ENCODE results near the gene FBXL4.
A peak's percentile ranks its signal among the peaks of the same experiment; 100 is the strongest.

FBXL4 gene

DNA sequence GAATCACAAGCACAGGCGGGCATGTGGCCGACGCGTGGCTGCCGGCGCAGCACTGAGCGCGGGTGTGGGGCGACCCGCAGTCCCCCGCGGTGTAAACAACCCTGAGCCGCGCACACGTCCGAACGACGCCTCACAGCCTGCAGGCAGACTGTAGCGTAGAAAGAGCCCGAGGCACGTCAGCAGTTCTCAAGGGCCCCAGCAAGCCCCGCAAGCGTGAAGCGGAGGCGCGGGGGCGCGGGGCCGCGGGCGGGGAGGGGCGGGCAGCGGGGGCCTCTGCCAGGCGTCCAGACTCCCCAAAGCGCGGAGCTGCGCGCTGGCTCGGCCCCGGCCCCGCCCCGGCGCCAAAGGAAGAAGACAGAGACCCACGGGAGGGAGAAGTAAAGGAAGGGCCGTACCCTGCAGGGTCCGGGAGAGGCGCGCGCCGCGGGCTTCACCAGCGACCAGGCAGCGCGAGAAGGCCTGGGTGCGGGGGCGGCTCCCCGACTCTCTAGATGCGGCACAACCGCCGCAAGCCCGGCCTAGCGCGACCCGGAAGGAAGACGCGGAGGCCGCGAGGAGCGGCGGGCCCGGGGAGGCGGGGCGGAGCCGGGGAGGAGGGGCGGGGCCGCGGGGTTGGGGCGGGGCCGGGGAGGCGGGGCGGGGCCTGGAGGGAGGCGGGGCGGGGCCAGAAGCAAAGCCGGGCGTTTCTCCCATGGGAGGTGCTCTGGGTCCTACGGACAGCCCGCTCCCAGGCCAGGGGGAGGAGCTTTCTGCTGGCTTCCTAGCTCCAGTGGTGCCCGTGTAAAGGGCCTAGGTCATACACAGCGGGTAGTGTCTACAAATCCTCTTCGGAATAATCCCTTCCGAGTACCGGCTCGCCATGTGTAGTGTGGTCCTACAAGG lies at the start of gene FBXL4:
Gene FBXL4 (minus strand): TSS at position 536 of the 882 bp plus-strand sequence. CDS start 20,958 bp downstream, outside the sequence.
- DNase-seq: peak; percentile 84 to 92

DNA sequence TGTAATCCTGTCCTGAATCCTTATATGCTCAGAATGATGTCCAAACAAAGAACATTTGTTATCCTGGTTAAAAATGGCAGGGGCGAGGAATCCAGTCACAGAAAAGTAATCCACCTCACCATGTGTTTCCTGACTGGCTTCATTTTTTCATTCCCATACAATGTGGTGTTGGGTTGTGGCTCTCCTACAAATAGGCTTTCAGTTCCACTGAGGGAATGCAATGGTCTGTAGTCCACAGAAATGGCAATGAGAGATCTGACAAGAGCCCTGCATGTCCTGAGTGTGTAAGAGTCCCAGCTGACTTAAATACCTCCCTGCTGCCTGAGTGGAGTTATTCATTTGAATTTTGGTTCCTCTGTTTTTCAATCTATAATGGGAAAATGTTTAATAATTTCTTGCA lies 47.4 kb upstream of the FBXL4 start:
- no peak for DNase-seq

DNA sequence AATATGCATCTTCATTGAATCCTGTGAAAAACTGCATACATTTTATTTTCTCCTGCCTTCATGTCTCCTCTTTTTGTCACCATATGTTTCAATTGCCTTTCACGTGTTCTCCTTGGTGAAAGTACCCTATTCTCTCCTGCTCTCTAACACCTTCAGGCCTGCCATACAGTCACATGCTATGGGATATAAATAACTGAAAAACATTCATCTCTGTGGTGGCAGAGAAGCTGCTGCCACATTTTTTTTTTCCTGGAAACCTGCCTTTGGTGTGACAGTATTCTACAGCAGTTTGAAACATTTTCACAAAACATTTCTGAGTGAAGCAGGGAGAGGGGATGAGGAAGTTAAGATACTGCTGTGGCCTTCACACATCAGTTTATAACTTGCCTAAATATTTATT lies 44.8 kb upstream of the FBXL4 start:
- no peak for DNase-seq

DNA sequence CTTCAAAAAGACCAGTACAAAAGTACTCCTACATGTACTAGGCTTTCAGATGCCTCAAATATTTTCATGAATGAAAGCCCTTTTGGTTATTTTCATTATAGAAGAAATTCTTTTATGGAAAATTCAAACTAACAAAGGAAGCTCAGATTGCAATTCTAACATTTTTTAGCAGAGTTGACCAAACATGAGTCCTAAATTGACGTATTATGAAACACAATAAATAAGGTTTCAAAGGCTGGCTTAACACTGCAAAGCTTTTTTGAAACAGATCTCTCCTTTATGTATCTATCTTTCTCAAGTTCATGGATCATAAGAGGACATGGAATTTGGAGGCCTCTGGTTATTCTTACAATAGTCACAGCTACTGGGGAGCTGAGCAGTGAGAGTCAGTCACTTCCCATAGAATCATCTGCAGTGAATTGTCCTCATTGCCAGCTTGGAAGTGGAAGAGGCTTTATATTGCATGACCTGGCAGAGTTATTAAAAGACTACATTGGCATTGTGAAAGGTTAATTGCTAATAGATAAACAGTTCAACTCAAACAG lies 38.4 kb upstream of the FBXL4 start:
- DNase-seq: no peak

DNA sequence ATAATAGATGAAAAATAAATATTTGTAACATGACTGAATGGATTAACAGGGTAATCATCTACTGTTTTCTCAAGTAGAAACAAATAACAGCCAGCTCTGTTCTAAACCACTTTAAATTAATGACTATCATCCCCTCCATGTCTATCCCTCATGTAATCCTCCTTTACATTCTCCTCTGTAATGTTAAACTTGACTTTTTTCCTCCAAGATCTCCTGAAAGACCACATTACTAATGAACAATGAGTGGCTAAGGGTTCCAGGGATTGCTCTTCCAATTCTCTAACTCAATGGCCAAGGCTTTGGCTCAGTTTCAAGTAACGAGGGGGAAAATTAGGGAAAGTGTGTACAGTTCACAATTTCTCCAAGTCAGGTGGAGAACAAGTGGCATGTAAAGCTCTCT lies 37.6 kb upstream of the FBXL4 start:
- DNase-seq: no peak

DNA sequence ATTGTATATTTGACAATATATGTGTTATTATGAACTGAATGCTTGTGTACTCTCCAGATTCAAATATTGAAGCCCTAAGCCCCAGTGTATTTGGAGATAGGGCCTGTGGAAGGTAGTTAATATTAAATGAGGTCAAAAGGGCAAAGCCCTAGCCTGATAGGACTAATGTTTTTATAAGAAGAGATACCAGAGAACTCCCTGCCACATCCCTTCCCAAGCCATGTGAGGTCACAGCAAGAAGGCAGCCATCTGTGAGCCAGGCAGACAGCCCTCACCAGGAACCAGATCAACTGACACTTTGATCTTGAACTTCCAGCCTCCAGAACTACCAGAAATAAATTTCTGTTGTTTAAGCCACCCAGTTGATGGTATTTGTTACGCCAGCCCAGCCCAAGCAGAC lies 36.4 kb upstream of the FBXL4 start:
- DNase-seq: no peak

DNA sequence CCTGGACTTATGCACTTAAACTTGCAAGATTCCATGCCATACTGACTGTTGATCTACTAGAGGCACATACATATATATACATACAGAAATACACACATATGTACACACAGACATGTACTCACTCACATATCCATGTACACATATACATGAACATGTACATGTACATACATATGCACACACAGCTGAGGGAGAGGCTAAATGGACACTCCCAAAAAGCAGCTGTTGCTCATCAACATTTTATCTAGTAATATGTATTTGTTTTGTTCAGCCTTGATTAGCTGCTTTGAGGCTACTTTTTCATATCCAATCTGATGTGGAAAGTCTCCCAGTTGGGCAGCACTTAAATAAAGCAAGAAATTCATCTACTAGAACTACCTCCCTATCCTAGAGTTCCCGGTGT lies 33.7 kb upstream of the FBXL4 start:
- DNase-seq: no peak

DNA sequence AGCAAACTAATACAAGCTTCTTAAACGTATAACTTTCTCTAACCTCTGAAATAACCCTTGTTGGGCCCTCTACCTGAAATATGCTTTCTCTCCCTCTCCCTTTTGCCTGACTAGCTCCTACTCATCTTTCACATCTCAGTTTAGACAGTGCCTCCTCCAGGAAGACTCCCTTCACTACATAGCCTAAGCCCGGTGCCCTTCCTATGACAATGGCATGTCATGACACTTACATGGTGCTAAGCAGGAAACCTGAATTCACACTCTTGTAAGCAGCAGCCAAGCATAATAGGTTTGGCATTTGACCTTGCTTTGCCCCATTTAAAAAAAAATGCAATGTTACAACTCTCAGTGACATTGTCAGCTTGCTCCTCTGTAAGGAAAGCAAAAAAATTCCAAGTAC lies 33.1 kb upstream of the FBXL4 start:
- no peak for DNase-seq

DNA sequence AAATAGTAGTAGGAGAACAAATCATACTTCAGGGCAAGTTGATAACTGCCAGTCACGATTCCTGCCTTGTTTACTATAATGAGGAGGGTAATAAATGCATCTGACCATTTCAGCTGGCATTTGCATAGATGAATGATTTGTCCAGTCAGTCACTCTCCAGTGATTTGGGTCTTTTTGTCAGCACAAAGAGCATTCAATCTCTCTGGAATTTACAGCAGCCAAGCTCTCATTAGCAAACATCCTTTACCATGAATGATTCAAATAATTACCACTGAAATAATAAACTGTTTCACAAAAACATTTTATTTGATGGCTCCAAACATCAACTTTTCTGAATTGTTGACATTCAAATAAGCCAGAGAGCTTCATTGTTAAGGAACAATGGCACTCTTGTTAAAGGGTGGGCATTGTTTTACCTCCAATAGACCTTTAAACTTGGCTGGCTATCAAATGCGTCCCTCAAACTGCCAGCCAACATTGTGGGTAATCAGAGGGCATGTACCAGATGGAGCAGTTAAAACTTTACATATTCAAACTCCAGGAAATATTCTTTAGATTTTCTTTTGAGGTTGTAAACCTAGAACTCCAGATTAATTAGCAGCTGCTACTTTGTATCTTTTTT lies 30.0 kb upstream of the FBXL4 start:
- no peak for DNase-seq

DNA sequence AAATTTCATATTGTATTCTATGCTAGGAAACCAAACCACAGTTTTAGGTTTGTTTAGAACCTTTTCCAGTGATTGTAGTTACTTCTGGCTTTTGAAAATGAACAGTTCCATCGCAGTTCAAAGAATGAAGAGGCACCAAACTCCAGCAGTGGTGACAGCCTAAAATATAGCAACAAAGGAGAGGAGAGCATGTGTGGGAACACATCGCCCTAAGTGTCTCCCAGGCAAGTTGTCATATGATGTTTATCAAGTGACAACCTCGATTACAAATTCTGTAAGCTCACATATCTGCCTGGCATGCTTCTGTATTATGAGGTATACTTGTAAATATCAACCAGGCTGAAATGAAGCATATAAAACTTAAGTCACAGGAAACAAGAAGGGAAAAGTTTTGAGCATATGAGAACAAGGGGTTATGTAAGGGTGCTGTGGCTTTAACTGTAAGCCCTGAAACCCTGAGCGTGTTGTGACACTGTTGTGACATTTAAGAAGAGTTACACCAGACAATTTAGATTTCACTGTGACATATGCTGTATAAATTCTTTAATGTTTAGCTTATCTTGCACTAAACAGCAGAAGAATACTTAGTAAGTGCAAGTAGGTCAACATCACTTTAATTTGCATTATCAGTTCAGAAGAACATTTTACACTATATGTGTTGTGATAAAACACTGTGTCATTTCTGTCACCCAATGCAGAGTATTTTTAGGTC lies 29.1 kb upstream of the FBXL4 start:
- no peak for DNase-seq

DNA sequence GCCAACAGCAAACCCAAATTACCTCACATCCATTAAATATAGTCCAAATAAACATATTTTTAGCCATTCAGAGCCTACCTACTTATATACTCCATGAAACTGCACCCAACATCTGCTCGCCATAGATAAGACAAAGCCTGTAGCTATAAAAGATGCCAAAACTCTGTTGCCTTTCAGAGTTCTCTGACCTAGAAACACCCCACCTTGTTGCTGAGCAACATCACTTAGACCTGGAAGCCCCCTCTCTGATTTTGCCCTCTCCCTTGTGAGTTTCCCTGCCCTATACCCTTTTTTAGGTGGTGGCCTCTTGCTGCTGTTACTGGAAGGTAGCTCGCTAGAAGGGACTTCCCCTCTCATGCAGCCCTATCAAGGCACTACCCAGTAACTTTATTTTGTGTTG lies 27.7 kb upstream of the FBXL4 start:
- no peak for DNase-seq

DNA sequence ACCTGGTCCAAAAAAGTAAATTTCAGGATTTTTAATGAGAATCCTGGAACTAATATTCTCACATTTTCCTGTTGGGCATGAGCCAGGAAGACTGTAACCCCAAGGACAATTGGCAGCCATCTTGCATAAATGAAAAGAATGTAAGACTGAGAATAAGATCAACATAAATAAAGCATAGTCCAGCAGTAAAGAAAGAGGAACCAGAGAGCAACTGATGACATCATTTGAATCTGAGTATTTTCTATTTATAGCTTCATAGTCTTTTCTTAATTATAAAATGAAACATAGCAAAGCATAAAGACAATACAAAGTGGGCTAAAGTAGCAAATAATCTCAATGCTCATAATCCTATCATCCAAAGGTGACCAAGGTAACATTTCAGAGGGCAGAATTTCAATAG lies 26.6 kb upstream of the FBXL4 start:
- DNase-seq: no peak

DNA sequence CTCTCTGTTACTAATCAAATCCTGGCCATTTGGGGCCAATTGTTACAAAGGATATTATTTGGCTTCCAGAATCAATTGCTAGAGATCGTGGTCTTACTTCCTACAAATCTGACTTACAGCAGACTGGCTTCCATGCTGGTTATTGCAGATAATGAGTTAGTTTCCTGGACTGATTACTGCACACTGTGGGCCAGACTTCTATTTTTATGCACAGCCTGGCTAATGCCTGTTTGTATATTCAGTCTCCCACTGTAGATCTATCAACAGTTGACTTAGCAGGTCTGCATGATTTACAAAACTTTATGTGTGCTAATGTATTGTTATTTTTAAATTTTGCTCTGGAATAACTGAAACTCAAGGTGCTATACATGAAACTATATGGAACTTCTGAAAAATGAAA lies 25.8 kb upstream of the FBXL4 start:
- DNase-seq: no peak

DNA sequence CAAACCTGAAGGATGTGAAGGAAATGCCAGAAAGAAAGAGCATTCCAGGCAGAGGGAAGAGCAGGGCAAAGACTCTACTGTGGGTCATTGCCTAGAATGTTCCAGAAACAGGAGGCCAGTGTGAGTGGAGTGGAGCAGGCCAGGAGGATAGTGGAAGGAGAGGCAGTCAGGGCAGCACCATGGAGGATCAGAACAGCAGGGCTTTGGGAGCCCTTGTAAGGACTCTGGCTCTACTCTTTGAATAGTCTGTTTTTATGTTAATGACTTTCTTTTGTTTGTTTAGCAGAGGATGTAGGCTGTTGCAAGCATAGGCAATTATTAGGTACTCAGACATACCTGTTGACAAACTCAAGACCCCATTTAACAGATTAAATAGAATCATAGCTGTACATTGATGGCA lies 23.6 kb upstream of the FBXL4 start:
- DNase-seq: no peak

DNA sequence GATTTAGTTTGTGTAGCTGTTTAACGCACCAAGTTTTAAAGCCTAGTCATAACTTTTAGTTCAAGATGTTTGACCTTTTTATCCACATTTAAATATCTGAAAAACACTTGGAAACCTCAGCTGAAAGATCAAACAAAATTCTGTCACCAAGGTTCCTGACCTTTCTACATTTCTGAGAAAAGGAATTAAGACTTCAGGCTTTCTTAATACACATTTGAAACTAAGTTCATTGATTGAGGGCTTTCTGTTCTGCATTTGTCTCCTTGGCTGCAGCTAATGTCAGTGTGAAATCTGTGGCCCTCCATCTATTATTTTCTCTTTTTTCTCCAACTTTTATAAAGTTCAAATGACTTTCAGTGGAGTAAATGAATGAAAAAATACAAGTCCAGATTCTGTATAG lies 22.7 kb upstream of the FBXL4 start:
- DNase-seq: no peak

DNA sequence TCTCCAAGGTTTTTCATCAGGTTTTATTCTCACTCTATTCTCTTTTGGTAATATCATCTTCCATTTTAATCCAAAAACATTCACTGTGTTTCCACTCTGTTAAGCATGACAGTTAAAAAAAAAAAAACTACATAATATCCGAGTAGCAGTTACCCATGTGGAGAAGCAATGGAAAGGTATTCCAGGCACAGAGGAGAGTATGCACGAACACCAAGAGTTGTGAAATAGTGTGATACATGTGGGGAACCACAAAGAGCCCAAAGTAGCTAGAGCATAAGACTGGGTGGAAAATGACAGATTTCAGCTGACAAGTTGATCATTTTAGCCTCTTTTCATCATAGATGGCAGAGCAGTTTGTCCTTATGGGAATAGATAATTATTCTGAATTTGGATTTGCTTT lies 19.9 kb upstream of the FBXL4 start:
- no peak for DNase-seq

DNA sequence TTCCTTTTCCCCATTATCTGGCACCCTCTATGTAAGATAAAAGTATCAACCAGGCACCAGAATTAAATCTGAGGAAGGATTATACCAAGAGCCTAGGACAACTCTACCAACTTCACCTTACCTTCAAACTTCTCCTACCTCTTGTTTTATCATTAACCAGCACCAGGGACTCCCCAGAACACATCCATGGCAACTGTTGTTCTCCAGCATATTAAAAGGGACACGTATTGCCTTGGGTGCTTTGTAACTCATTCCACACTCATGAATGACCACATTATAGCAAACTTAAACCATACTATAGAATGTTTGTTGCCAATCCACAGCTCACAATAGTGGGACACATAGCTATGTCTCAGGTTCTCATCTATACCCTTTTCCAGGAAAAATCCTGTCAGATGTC lies 11.9 kb upstream of the FBXL4 start:
- no peak for DNase-seq

DNA sequence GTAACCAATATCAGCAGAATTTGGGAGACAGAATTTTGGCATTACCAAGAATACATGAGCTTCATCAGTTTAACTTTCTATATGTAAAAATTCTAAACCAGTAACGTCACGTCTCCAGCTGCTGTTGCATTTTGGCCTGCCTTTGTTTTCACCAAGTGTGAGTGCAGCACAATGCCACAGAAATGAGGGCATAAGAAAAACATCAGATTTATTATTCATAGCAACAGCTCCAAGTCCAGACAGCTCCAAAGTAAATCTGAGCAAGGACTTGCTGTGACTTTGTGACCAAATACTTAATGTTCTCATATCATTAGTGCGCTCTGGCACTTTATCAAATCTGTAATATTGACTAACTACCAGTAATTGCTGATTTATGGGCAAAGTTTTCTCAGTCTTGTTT lies 11.0 kb upstream of the FBXL4 start:
- no peak for DNase-seq

DNA sequence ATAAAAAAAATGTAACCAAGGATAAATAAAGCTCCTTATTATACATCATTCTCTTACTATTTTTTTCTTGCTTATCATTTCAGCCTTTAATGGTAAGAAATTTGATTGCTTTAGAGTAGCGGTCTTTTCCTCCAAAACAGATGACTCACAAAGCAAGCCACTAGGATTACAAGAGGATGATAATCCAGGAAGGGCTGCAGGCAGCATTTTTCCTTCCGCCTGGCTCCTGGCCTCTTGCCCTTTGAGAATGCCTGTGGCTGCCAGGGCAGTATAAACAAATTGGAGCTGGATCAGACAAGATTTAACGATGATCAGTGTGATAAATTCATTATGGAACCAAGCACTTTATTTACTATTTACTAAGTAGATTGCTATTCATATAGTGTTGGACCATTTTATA lies 9.7 kb upstream of the FBXL4 start:
- no peak for DNase-seq

DNA sequence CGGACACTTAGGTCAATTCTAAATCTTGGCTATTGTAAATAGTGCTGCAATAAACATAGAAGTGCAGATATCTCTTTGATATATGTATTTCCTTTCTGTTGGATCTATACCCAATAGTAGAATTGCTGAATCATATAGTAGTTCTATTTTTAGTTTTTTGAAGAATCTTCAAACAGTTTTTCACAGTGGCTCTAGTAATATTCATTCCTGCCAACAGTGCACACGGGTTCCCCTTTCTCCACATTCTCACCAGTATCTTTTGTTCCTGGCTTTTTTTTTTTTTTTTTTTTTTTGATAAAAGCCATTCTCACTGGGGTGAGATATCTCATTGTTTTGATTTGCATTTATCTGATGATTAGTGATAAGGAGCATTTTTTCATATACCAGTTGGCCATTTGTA lies 1.8 kb upstream of the FBXL4 start:
- no peak for DNase-seq

DNA sequence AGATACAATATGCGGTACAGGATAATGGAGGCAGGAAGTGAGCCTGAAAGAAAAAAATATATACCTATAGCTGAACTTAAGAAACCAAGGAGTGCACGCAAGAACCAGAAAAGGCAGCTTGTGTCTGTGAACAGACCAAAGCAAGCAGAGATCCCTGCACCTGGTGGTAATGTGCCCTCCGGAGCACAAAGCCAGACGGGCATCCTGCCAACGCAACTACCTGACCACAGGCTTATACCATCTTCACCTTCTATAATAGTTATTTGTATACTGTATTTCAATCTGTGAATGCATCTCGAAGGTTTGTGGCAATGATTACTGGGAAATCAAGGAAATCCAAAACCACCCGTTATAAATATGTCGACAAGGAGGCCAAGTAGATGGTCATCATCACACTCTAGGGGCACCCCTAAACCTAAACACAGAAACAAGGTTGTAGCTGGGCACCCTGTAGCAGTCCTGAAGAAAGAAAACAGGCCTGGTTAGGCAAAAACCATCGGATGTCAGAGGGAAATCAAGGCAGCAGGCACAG lies 801 bp downstream of the FBXL4 start:
- peak in 1 of 2 experiments; percentile 35 for DNase-seq

DNA sequence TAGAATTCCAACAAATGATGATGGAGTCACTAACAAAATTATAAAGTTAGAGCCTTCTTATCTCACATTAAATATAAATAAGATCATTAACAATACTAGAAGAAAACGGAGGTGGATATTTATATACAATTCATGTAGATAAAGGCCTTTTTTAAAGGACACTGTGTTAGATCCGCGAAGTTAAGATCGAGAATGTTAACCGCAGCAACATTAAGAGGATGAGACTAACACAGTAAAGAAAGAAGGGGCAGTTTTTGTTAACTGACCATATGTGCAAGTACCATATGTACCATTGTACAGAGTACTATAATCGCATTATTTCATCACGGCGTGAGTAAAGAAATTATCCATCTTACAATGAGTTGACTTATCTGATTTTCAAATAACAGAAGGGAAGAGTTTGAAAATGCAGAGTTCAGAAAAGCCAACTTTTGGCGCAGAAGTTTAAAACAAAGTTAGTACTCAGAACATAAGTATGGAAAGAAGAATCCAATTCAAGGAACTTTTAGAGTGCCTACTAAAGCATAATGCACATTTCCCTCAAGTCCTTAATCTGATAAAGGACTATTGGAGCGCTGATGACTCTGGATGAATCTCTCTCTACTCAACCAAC lies 1.4 kb downstream of the FBXL4 start:
- DNase-seq: peak in 1 of 2 experiments; percentile 80
